Upper lobe of right lung (tissue), 1 donor: ENCODE measurements around the gene HACD1. TPM values are rescaled to one million over a fixed set of nuclear protein-coding genes. Genes with fewer than 3 reads are reported as not detected.

Source experiments
- ATAC-seq: fragments of 200-7000 bp; cut with Tn5 transposase; one replicate; pipeline ENCODE4 v1.9.1; 2020; ENCODE audit warnings: mild to moderate bottlenecking, moderate library complexity
- DNase-seq: peaks from one replicate; pipeline ENCODE4 v3.0.0-alpha.2; 2020
- H3K27ac ChIP-seq: fragments of 200-600 bp; one replicate; pipeline ENCODE4 v1.8.0; 2022
- H3K27me3 ChIP-seq: fragments of 200-600 bp; one replicate; pipeline ENCODE4 v1.8.0; 2022; ENCODE audit warnings: mild to moderate bottlenecking
- H3K36me3 ChIP-seq: fragments of 200-600 bp; one replicate; pipeline ENCODE4 v1.8.0; 2022
- H3K4me1 ChIP-seq: fragments of 200-600 bp; one replicate; pipeline ENCODE4 v1.8.0; 2022
- H3K4me3 ChIP-seq: fragments of 200-600 bp; one replicate; pipeline ENCODE4 v1.8.0; 2022; ENCODE audit warnings: mild to moderate bottlenecking
- H3K9me3 ChIP-seq: fragments of 200-600 bp; one replicate; pipeline ENCODE4 v1.8.0; 2022
- CTCF ChIP-seq: fragments of 200-600 bp; IDR thresholded peaks from one replicate; pipeline ENCODE4 v1.8.0; 2022; ENCODE audit warnings: antibody characterized with exemption
- intact Hi-C: fragments of 100-400 bp; cut with DNase I; formaldehyde crosslinking; loops from one replicate; pipeline ENCODE4 v1.11.0; 2022
- total RNA-seq: library from RNA; stranded (reverse); fragmentation: NEBNext Ultra II Directional; extraction: Animal tissue kit (Norgen Biotek cat#: 25700); gene quantifications from one replicate; pipeline ENCODE4 v1.2.1, GENCODE V29; 2021
- donor health status: DM: no; HTN: yes; CAD: no; lungs with severe emphysema.

Gene HACD1
- total RNA-seq, 1 donor from 2014 or later = 34.3 TPM

GRCh38 chr10:17548770-17549169 is 68.4 kb downstream of the HACD1 start:
- DNase-seq (no peak), ATAC-seq (no peak)
- Histone ChIP-seq H3K4me1 (no peaks in the 10 kb centered on the region), H3K27me3 (no peaks in the 10 kb centered on the region), H3K27ac (no peak overlapping the region), H3K9me3 (no peaks in the 10 kb centered on the region), H3K36me3 (no peaks in the 10 kb centered on the region), H3K4me3 (no peak overlapping the region)
- intact Hi-C loops = no loop called here
- TF ChIP-seq CTCF = no peak

- TF ChIP-seq CTCF = no peak
- no peak overlapping the region for H3K27ac ChIP-seq
- H3K4me3 ChIP-seq = no peak overlapping the region
- no peaks in the 10 kb centered on the region for H3K36me3 ChIP-seq
- no peaks in the 10 kb centered on the region for H3K27me3 ChIP-seq
- ATAC-seq (no peak), DNase-seq (no peak)
- H3K9me3 ChIP-seq = no peaks in the 10 kb centered on the region
- H3K4me1 ChIP-seq = no peaks in the 10 kb centered on the region
- intact Hi-C loops = no loop called here
Observed at GRCh38 chr10:17548162-17548561, 69.0 kb downstream of the HACD1 start.

GRCh38 chr10:17547060-17547459 is 70.1 kb downstream of the HACD1 start:
- H3K9me3 ChIP-seq = no peaks in the 10 kb centered on the region
- no peak for DNase-seq
- H3K4me3 ChIP-seq = no peak overlapping the region
- no peaks in the 10 kb centered on the region for H3K27me3 ChIP-seq
- ATAC-seq = no peak
- H3K27ac ChIP-seq = no peak overlapping the region
- no peaks in the 10 kb centered on the region for H3K36me3 ChIP-seq
- no peaks in the 10 kb centered on the region for H3K4me1 ChIP-seq
- intact Hi-C loops = no loop called here
- no peak for TF ChIP-seq CTCF

GRCh38 chr10:17544465-17544864 is 72.7 kb downstream of the HACD1 start:
- Histone ChIP-seq H3K27me3 (no peaks in the 10 kb centered on the region), H3K4me1 (no peaks in the 10 kb centered on the region), H3K27ac (no peak overlapping the region), H3K4me3 (no peak overlapping the region), H3K36me3 (no peaks in the 10 kb centered on the region), H3K9me3 (no peaks in the 10 kb centered on the region)
- ATAC-seq (no peak), DNase-seq (no peak)
- intact Hi-C loops = no loop called here
- TF ChIP-seq CTCF = no peak

Other genes starting within 250 kb of the HACD1 start
- 13.9 TPM for gene ST8SIA6, start 162.8 kb downstream of the HACD1 start, total RNA-seq
- 35.4 TPM for gene STAM, start 26.8 kb upstream of the HACD1 start, total RNA-seq
- gene TMEM236, start 134.8 kb upstream of the HACD1 start, total RNA-seq = 5.0 TPM
- gene MRC1, start 192.0 kb upstream of the HACD1 start, total RNA-seq = 370 TPM